Activated B cell treated with CpG ODN at 0.5 μM for 24 hours (primary cell): Measurements from ENCODE around the gene SLC26A11. TPM values are rescaled to one million over a fixed set of nuclear protein-coding genes. Genes with fewer than 3 reads are reported as not detected.
A peak's percentile ranks its signal among the peaks of the same experiment; 100 is the strongest.

ENCODE experiments used
- ATAC-seq: fragments of 200-7000 bp; cut with Tn5 transposase; one replicate; pipeline ENCODE4 v1.10.0; 2021; ENCODE audit warnings: low read depth, mild to moderate bottlenecking, moderate library complexity
- CTCF ChIA-PET: fragments of 350-600 bp; sonication (Branson Sonifier 250); formaldehyde crosslinking; loops from one replicate; lab custom pipeline; 2021; ENCODE audit warnings: antibody characterized with exemption; lab: Charles Lee
- POLR2A ChIA-PET: fragments of 350-600 bp; sonication (Branson Sonifier 250); formaldehyde crosslinking; loops from one replicate; lab custom pipeline; 2021; ENCODE audit warnings: antibody characterized with exemption; lab: Charles Lee
- DNase-seq: peaks from one replicate; pipeline ENCODE4 v3.0.0; 2022
- H3K27ac Mint-ChIP-seq: one replicate; pipeline ENCODE4 v1.8.0; 2020; ENCODE audit warnings: mixed read lengths
- H3K27me3 Mint-ChIP-seq: one replicate; pipeline ENCODE4 v1.8.0; 2021; ENCODE audit warnings: mixed read lengths
- H3K36me3 Mint-ChIP-seq: one replicate; pipeline ENCODE4 v1.8.0; 2021; ENCODE audit warnings: low read depth, mixed read lengths
- H3K4me1 Mint-ChIP-seq: one replicate; pipeline ENCODE4 v1.8.0; 2021; ENCODE audit warnings: mixed read lengths
- H3K4me3 Mint-ChIP-seq: one replicate; pipeline ENCODE4 v1.8.0; 2020; ENCODE audit warnings: mild to moderate bottlenecking, mixed read lengths
- H3K9me3 Mint-ChIP-seq: one replicate; pipeline ENCODE4 v1.8.0; 2020; ENCODE audit warnings: mixed read lengths
- intact Hi-C: fragments of 100-400 bp; cut with micrococcal nuclease; formaldehyde crosslinking; loops from one replicate; pipeline ENCODE4 v1.15.1; 2024
- total RNA-seq: library from RNA; stranded (reverse); gene quantifications from 2 replicates; pipeline ENCODE4 v1.2.3, GENCODE V29; 2022
- TF ChIP-seq, protein P1 (sequence below): fragments of 200-600 bp; IDR thresholded peaks from one replicate; pipeline ENCODE4 v1.8.0; 2022; ENCODE audit warnings: antibody characterized with exemption, mild to moderate bottlenecking

The SLC26A11 gene
- total RNA-seq, result 7.5 and 8.4 TPM in 2 replicates

DNA sequence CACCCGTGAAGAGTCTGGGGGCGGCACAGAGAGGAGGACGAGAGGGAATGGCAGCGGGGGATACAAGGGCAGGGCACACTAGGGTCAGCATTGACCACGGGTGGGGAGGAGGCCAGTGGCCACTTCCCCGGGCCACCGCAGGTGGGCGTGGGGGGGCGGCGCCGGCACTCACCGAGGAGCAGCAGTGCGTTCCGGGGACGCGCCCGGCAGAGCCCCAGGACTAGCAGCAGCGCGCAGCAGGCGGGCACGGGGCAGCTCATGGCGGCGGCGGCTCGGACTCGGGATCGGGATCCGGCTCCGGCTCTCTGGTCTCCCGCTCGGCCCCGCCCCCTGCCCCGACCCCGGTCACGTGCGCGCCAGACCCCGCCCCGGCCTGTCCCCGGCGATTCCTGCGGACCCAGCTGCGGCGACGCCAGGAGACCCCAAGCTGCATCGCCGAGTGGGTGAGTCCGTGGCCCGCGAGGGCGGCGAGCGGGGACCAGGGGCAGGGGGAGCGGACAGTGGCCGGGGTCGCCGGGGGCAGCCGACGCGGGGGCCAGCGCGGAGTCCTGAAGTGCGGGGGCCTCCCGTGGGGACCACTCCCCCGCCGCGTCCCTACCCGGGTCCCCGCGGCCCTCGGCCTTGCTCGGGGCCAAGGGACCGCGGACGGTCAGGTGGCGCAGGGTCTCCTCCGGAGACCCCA is at the start of gene SLC26A11, which contains the start of gene SGSH:
SLC26A11 (plus strand) TSS at position 374 of the 682 bp plus-strand sequence. CDS start 1,134 bp downstream, outside the sequence.
SGSH (minus strand) TSS at position 280 of the 682 bp plus-strand sequence; CDS start at position 260, 20 bp downstream.
- H3K36me3 Mint-ChIP-seq, result peaks cover 23% of the 10 kb centered on the region
- DNase-seq (peak; percentile 63), ATAC-seq (peak; percentile 51)
- no peaks in the 10 kb centered on the region for H3K27me3 Mint-ChIP-seq
- POLR2A ChIA-PET, result interaction anchor here (0.7 to 1.7 kb wide), 4 partner anchors 31 to 1004 kb away, joined by 3 to 5 read pairs (median 3); partner anchors contain the start of gene RNF213
- CTCF ChIA-PET, result interaction anchor here (0.7 to 2.8 kb wide), 2 partner anchors 24 to 33 kb away, joined by 3 to 10 read pairs; no protein-coding TSS in a partner anchor
- peak within 1 kb of the TSS; percentile 92 for H3K27ac Mint-ChIP-seq
- TF ChIP-seq, protein P1, sequence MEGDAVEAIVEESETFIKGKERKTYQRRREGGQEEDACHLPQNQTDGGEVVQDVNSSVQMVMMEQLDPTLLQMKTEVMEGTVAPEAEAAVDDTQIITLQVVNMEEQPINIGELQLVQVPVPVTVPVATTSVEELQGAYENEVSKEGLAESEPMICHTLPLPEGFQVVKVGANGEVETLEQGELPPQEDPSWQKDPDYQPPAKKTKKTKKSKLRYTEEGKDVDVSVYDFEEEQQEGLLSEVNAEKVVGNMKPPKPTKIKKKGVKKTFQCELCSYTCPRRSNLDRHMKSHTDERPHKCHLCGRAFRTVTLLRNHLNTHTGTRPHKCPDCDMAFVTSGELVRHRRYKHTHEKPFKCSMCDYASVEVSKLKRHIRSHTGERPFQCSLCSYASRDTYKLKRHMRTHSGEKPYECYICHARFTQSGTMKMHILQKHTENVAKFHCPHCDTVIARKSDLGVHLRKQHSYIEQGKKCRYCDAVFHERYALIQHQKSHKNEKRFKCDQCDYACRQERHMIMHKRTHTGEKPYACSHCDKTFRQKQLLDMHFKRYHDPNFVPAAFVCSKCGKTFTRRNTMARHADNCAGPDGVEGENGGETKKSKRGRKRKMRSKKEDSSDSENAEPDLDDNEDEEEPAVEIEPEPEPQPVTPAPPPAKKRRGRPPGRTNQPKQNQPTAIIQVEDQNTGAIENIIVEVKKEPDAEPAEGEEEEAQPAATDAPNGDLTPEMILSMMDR, result no peak
- intact Hi-C loops, result no loop called here
- no peaks in the 10 kb centered on the region for H3K9me3 Mint-ChIP-seq
- peaks cover 20% of the 10 kb centered on the region for H3K4me1 Mint-ChIP-seq
- peak within 1 kb of the TSS; percentile 90 for H3K4me3 Mint-ChIP-seq

DNA sequence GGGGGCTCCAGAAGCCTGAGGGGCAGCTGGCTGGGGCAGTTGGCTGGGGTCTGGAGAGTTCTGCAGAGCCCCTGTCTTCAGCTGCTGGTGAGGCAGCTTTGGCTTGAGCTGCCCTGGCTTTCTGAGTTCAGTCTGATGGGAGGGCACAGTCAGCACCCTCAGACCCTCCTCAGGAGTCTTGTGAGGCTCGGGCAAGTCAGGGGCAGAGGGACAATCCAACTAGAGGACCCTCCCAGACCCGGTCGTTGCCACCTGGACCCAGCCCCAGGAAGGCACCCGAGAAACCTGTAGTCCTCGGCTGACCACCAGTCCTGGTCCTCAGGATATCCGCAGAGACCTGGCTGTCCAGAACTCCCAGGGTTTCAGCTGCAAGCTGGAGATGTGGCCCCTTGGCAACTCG is 48.5 kb upstream of the SLC26A11 start:
- H3K9me3 Mint-ChIP-seq, result no peaks in the 10 kb centered on the region
- ChIA-PET CTCF (no interaction called here), POLR2A (no interaction called here)
- TF ChIP-seq, protein P1, result no peak
- DNase-seq, result no peak
- no peak overlapping the region for H3K4me3 Mint-ChIP-seq
- H3K27me3 Mint-ChIP-seq, result peaks cover 2% of the 10 kb centered on the region
- intact Hi-C loops, result no loop called here
- no peaks in the 10 kb centered on the region for H3K4me1 Mint-ChIP-seq
- no peak overlapping the region for H3K27ac Mint-ChIP-seq
- no peaks in the 10 kb centered on the region for H3K36me3 Mint-ChIP-seq
- ATAC-seq, result no peak

DNA sequence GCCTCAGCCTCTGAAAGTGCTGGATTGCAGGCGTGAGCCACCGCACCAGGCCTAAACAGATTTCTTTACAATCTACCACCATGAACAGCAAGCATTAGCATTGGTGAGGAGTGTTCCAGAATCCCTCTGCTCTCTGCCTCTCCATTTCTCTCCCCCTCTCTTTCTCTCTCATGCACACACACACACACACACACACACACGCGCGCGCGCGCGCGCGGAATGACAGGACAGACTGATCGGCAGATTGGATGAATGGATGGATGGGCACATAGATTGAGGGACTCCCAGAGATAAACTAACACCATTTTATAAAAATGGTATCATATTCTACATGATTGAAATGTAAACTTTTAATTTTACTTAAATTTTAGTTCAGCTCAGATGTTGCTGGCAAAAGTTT is 47.1 kb upstream of the SLC26A11 start:
- TF ChIP-seq, protein P1, result no peak
- CTCF ChIA-PET, result no interaction called here
- Mint-ChIP-seq H3K27ac (no peak overlapping the region), H3K9me3 (no peaks in the 10 kb centered on the region), H3K27me3 (peaks cover 2% of the 10 kb centered on the region), H3K4me3 (no peak overlapping the region), H3K36me3 (no peaks in the 10 kb centered on the region), H3K4me1 (no peaks in the 10 kb centered on the region)
- intact Hi-C loops, result no loop called here
- ATAC-seq (no peak), DNase-seq (no peak)
- POLR2A ChIA-PET, result no interaction called here

DNA sequence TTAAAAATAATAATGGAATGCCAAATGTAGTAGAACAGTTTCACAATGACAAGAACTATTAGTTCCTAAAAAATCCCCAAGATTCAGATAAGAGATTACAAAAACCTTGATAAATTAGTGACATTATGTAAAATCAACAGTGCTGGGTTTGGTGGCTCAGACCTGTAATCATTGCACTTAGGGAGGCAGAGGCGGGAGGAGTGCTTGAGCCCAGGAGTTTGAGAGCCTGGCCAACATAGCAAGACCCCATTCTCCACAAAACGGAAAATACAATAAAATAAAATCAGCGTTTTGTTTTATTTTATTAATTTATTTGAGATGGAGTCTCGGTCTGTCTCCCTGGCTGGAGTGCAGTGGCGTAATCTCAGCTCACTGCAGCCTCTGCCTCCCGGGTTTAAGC is 46.3 kb upstream of the SLC26A11 start:
- no peak overlapping the region for H3K4me3 Mint-ChIP-seq
- H3K9me3 Mint-ChIP-seq, result no peaks in the 10 kb centered on the region
- ChIA-PET CTCF (no interaction called here), POLR2A (no interaction called here)
- H3K27ac Mint-ChIP-seq, result no peak overlapping the region
- TF ChIP-seq, protein P1, result no peak
- no peak for DNase-seq
- H3K27me3 Mint-ChIP-seq, result peaks cover 2% of the 10 kb centered on the region
- H3K36me3 Mint-ChIP-seq, result no peaks in the 10 kb centered on the region
- no peaks in the 10 kb centered on the region for H3K4me1 Mint-ChIP-seq
- no peak for ATAC-seq
- intact Hi-C loops, result no loop called here

DNA sequence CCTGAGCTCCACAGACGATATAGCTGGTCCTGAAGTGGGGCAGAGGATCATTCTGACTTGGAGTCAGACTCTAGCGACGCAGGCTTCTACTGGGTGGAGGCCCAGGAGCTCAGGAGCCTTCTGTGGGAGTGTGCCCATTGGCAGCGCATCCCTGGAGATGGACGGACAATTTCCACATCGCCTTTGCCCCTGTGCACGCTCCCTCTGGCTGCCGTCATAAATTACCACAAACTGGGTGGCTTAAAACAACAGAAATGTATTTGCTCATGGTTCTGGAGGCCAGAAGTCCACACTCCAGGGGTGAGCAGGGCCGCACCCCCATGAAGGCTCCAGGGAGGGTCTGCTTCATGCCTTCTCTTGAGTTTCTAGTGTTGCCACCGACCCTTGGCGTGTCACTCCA is 43.5 kb upstream of the SLC26A11 start:
- no peak overlapping the region for H3K27ac Mint-ChIP-seq
- H3K4me3 Mint-ChIP-seq, result no peak overlapping the region

More for the DNA sequence above, 43.5 kb upstream of the SLC26A11 start:
- Mint-ChIP-seq H3K4me1 (no peaks in the 10 kb centered on the region), H3K36me3 (no peaks in the 10 kb centered on the region), H3K27me3 (peaks cover 2% of the 10 kb centered on the region), H3K9me3 (no peaks in the 10 kb centered on the region)
- intact Hi-C loops, result no loop called here
- no peak for ATAC-seq
- no peak for DNase-seq
- ChIA-PET POLR2A (no interaction called here), CTCF (no interaction called here)
- TF ChIP-seq, protein P1, result no peak
